Measurements from ENCODE around the gene TBC1D5.

DNA sequence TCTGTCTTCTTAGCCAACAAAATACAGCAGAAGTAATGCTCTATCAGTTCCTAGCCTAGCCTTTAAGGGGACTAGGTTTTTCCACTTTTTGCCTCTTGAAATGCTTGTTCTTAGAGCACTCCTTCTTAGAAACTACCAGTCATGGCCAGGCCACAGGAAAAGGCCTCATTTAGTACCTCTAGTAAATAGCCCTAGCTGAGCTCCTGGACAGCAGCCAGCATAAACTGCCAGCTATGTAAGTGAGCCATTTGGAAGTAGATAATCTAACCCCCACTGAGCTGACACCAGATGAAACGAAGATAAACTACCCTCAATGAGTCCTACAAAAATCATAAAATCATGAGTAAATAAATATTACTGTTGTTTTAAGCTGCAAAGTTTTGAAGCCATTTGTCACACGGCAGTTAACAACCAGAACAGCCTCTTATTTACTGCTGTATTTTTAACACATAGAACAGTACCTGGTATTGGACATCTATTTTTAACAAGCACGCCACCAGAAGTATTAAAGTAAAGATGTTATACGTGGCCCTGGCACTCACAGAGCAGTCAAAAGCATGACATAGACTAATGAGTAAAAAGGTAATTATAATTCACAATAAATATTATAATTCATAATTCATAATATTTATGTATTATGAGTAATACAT lies 12.0 kb downstream of the TBC1D5 start:
- TF ChIP-seq, protein P1, sequence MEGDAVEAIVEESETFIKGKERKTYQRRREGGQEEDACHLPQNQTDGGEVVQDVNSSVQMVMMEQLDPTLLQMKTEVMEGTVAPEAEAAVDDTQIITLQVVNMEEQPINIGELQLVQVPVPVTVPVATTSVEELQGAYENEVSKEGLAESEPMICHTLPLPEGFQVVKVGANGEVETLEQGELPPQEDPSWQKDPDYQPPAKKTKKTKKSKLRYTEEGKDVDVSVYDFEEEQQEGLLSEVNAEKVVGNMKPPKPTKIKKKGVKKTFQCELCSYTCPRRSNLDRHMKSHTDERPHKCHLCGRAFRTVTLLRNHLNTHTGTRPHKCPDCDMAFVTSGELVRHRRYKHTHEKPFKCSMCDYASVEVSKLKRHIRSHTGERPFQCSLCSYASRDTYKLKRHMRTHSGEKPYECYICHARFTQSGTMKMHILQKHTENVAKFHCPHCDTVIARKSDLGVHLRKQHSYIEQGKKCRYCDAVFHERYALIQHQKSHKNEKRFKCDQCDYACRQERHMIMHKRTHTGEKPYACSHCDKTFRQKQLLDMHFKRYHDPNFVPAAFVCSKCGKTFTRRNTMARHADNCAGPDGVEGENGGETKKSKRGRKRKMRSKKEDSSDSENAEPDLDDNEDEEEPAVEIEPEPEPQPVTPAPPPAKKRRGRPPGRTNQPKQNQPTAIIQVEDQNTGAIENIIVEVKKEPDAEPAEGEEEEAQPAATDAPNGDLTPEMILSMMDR (IDR thresholded peaks at IDR 0.05): no peak
- TF ChIP-seq EZH2phosphoT487 (IDR thresholded peaks at IDR 0.05): no peak
- no peak for TF ChIP-seq EZH2 (IDR thresholded peaks at IDR 0.05)

Measured in neural progenitor cell (in vitro differentiated cells).